ENCODE data around the gene CXCL1. TPM values are rescaled to one million over a fixed set of nuclear protein-coding genes. Genes with fewer than 3 reads are reported as not detected.

Gene CXCL1
- total RNA-seq (2014; rRNA removed; shearing (Covaris generic)) = not detected in 2 replicates
- polyA plus RNA-seq (2015; cell fraction: cytosol; rRNA removed) = 0.17 TPM in 1 of 2 replicates, not detected in the other
- polyA plus RNA-seq (2015; cell fraction: nucleus; rRNA removed) = not detected in 2 replicates

GRCh38 chr4:73869130-73870055, at the start of gene CXCL1:
Gene CXCL1 (plus strand): TSS chr4:73869393. CDS start chr4:73869471, 78 bp downstream.
- no peak for DNase-seq (ENCODE audit: low read depth)

GRCh38 chr4:73821325-73821724, 47.9 kb upstream of the CXCL1 start:
- no peak for DNase-seq (ENCODE audit: low read depth)

- peak; percentile 87 for DNase-seq (ENCODE audit: low read depth)
Observed at GRCh38 chr4:73822389-73822788, 46.8 kb upstream of the CXCL1 start.

GRCh38 chr4:73822812-73823504, 46.2 kb upstream of the CXCL1 start:
- no peak for DNase-seq (ENCODE audit: low read depth)

- no peak for DNase-seq (ENCODE audit: low read depth)
Observed at GRCh38 chr4:73823760-73824159, 45.4 kb upstream of the CXCL1 start.

- peak; percentile 82 for DNase-seq (ENCODE audit: low read depth)
Observed at GRCh38 chr4:73828956-73829355, 40.2 kb upstream of the CXCL1 start.

- no peak for DNase-seq (ENCODE audit: low read depth)
Observed at GRCh38 chr4:73831569-73831968, 37.6 kb upstream of the CXCL1 start.

- DNase-seq (ENCODE audit: low read depth) = peak; percentile 84
Observed at GRCh38 chr4:73832651-73833237, 36.4 kb upstream of the CXCL1 start.

GRCh38 chr4:73836373-73837279, 32.6 kb upstream of the CXCL1 start, which contains the start of gene CXCL6:
Gene CXCL6 (plus strand): TSS chr4:73836678. CDS start chr4:73836751, 73 bp downstream.
- no peak for DNase-seq (ENCODE audit: low read depth)

- no peak for DNase-seq (ENCODE audit: low read depth)
Observed at GRCh38 chr4:73839071-73839470, 30.1 kb upstream of the CXCL1 start.

- DNase-seq (ENCODE audit: low read depth) = no peak
Observed at GRCh38 chr4:73839715-73840114, 29.5 kb upstream of the CXCL1 start.

GRCh38 chr4:73841243-73841925, 27.8 kb upstream of the CXCL1 start:
- no peak for DNase-seq (ENCODE audit: low read depth)

GRCh38 chr4:73842696-73843095, 26.5 kb upstream of the CXCL1 start:
- no peak for DNase-seq (ENCODE audit: low read depth)

- peak; percentile 42 for DNase-seq (ENCODE audit: low read depth)
Observed at GRCh38 chr4:73843369-73843768, 25.8 kb upstream of the CXCL1 start.

- peak; percentile 68 for DNase-seq (ENCODE audit: low read depth)
Observed at GRCh38 chr4:73844345-73844744, 24.8 kb upstream of the CXCL1 start.

GRCh38 chr4:73844806-73845205, 24.4 kb upstream of the CXCL1 start:
- DNase-seq (ENCODE audit: low read depth) = no peak

GRCh38 chr4:73847526-73848182, 21.5 kb upstream of the CXCL1 start:
- DNase-seq (ENCODE audit: low read depth) = no peak

GRCh38 chr4:73848183-73848777, 20.9 kb upstream of the CXCL1 start:
- no peak for DNase-seq (ENCODE audit: low read depth)

Measured in HT1080 (cell line).